Measurements from ENCODE around the gene MUC6.

The MUC6 gene

GRCh38 chr11:1043563-1044096, 7.1 kb upstream of the MUC6 start:
- no peak for DNase-seq (ENCODE audit: low read depth)
- H3K4me3 ChIP-seq (ENCODE audit: low read depth, low read length), result no peak overlapping the region
- TF ChIP-seq CTCF (IDR thresholded peaks at IDR 0.05; ENCODE audit: control insufficient read depth, extremely low read depth, insufficient read depth), result no peak

GRCh38 chr11:1042626-1043562, 6.4 kb upstream of the MUC6 start:
- H3K4me3 ChIP-seq (ENCODE audit: low read depth, low read length), result no peak overlapping the region
- DNase-seq (ENCODE audit: low read depth), result no peak
- TF ChIP-seq CTCF (IDR thresholded peaks at IDR 0.05; ENCODE audit: control insufficient read depth, extremely low read depth, insufficient read depth), result no peak

DNA sequence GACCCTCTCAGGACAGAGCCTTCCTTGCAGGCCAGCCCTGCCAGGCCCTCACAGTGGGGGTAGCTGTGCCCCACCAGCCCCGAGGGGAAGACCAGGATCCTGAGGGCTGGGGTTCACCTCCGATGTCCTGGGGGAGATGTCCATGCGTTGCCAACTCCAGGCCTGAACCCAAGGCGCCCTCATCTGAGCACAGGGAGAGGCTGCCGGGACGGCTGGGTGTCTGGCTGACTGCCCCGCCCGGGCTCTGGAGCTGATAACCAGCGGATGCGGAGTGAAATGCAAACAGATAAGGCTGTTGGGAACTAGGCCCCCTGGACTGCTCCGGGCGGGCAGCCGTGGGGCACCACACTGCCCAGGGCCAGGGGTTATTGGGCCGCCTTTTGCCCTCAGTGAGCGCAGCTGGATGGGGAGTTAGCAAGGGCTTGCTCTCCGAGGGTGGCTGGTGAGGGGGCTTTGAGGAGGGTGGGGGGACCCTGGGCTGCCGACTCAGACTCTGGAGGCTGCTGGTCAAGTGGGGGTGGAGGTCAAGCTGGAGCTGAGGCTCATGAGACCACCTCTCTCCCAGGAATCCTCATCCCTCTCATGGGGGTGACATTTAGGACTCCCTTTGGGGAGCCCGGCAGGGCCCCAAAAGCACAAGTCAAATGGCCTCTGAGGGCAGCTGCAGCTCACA, 5.6 kb upstream of the MUC6 start:
- TF ChIP-seq CTCF (IDR thresholded peaks at IDR 0.05; ENCODE audit: control insufficient read depth, extremely low read depth, insufficient read depth), result no peak
- no peak for DNase-seq (ENCODE audit: low read depth)
- H3K4me3 ChIP-seq (ENCODE audit: low read depth, low read length), result no peak overlapping the region

DNA sequence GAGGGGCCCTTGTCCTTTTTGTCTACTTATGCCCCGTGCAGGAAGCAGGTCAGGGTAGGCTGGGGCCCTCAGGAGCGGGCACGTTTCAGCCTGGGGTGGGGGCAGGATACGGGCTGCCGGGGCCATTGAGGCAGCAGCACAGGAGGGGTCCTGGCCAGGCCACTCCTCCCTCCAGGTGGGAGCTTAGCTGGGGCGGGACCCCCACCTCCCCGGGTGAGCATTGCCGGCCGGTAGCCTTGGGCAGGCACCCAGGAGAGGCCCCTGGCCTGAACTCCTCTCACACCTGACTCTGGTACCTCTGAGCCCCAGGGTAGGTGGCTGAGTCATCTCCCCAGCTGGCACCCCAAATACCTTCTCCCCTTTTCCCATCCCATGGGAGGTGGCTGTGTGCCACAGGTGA, 5.0 kb upstream of the MUC6 start:
- no peak overlapping the region for H3K4me3 ChIP-seq (ENCODE audit: low read depth, low read length)
- TF ChIP-seq CTCF (IDR thresholded peaks at IDR 0.05; ENCODE audit: control insufficient read depth, extremely low read depth, insufficient read depth), result no peak
- DNase-seq (ENCODE audit: low read depth), result no peak

DNA sequence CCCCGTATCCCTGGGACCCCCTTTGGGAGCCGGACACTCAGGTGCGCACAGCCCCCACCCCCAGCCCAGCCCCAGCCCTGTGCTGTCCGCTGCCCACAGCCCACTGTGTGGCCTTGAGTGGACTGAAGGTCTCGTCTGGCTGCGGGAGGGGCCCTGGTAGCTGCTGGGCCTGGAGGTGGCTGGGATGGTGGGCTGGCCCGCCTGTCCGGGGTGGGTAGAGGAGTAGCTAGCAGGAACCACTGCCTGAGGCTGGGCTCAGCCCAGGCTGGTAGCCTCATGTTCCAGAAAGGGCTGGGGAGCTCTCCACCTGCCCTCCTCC, 4.6 kb upstream of the MUC6 start:
- no peak overlapping the region for H3K4me3 ChIP-seq (ENCODE audit: low read depth, low read length)
- no peak for DNase-seq (ENCODE audit: low read depth)
- TF ChIP-seq CTCF (IDR thresholded peaks at IDR 0.05; ENCODE audit: control insufficient read depth, extremely low read depth, insufficient read depth), result no peak

DNA sequence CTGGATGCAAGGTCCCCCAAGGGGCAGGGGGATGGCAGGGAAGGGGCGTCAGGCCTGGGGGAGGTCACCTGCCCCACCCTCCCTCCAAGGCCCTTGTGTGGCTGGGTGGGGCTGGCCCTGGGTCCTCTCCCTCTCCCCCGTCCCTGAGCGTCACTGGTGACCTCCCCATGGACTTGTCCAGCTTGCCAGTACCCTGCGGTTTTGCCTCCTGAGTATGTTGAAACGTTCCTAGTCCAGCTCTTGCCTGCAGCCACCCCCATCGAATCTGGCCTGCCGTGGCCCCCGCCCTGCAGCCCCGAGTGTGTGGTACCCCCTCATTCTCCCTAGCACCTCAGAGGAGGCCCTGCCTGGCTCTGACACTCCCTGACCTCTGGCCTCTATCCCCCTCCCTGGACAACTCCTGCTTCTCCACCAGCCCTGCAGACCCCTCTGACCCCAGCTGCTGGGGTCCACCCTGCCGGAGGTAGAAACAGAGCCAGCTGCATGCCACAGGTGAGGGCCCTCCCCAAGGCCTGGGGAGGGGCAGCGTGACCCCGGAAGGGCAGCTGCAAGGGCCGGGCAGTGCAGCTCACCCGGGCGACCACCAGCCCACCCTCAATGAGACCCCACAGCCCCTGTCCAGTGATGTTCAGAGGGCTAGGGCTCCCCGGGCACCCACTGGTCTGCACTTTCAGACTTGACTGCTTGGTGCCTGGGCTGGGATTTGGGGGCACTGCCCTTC, 4.1 kb upstream of the MUC6 start:
- TF ChIP-seq CTCF (IDR thresholded peaks at IDR 0.05; ENCODE audit: control insufficient read depth, extremely low read depth, insufficient read depth), result no peak
- H3K4me3 ChIP-seq (ENCODE audit: low read depth, low read length), result no peak overlapping the region
- DNase-seq (ENCODE audit: low read depth), result no peak
